H9 (cell line): ENCODE data around the gene LTF. TPM values are rescaled to one million over a fixed set of nuclear protein-coding genes. Genes with fewer than 3 reads are reported as not detected.

Experiments used
- DNase-seq: peaks from one replicate; pipeline ENCODE4 v3.0.0-alpha.2; 2017
- H2AFZ ChIP-seq: one replicate; pipeline ENCODE4 v1.6.1; 2013; ENCODE audit warnings: mild to moderate bottlenecking, low read length, control low read depth, moderate library complexity
- H2AK5ac ChIP-seq: 2 replicates; pipeline ENCODE4 v1.6.1; 2013; ENCODE audit warnings: low read length, control low read depth, mixed read lengths; ENCODE audit not compliant: insufficient read length
- H2BK120ac ChIP-seq: one replicate; pipeline ENCODE4 v1.6.1; 2013; ENCODE audit warnings: low read depth, mild to moderate bottlenecking, low read length, control low read depth, inconsistent platforms; ENCODE audit not compliant: poor library complexity, severe bottlenecking
- H2BK12ac ChIP-seq: 2 replicates; pipeline ENCODE4 v1.6.1; 2013; ENCODE audit warnings: low read length, control low read depth, mixed read lengths, low read depth; ENCODE audit not compliant: insufficient read length
- H2BK15ac ChIP-seq: 2 replicates; pipeline ENCODE4 v1.6.1; 2013; ENCODE audit warnings: low read depth, low read length, control low read depth
- H2BK20ac ChIP-seq: one replicate; pipeline ENCODE4 v1.6.1; 2013; ENCODE audit warnings: low read depth, mild to moderate bottlenecking, low read length, control low read depth, inconsistent platforms; ENCODE audit not compliant: poor library complexity, severe bottlenecking
- H2BK5ac ChIP-seq: 2 replicates; pipeline ENCODE4 v1.6.1; 2013; ENCODE audit warnings: low read length, control low read depth, mixed read lengths; ENCODE audit not compliant: insufficient read length
- H3K14ac ChIP-seq: 2 replicates; pipeline ENCODE4 v1.6.1; 2013; ENCODE audit warnings: low read length, control low read depth; ENCODE audit not compliant: insufficient read depth
- H3K18ac ChIP-seq: 2 replicates; pipeline ENCODE4 v1.6.1; 2013; ENCODE audit warnings: low read depth, mild to moderate bottlenecking, mixed read lengths, low read length, control low read depth; ENCODE audit not compliant: insufficient read length
- H3K23ac ChIP-seq: 2 replicates; pipeline ENCODE4 v1.6.1; 2013; ENCODE audit warnings: low read length, control low read depth, mixed read lengths, low read depth; ENCODE audit not compliant: insufficient read length
- H3K23me2 ChIP-seq: 2 replicates; pipeline ENCODE4 v1.6.1; 2013; ENCODE audit warnings: low read depth, mild to moderate bottlenecking, mixed read lengths, low read length, control low read depth; ENCODE audit not compliant: insufficient read length, poor library complexity, severe bottlenecking
- H3K27ac ChIP-seq: 2 replicates; pipeline ENCODE4 v1.5.1; 2013; ENCODE audit warnings: low read length, control low read depth, mixed read lengths, low read depth; ENCODE audit not compliant: insufficient read length
- H3K27me3 ChIP-seq: 2 replicates; pipeline ENCODE4 v1.6.1; 2013; ENCODE audit warnings: low read length, control low read depth, inconsistent platforms; ENCODE audit not compliant: insufficient read depth
- H3K4ac ChIP-seq: 2 replicates; pipeline ENCODE4 v1.6.1; 2013; ENCODE audit warnings: low read depth, mild to moderate bottlenecking, control low read depth, inconsistent platforms, low read length, moderate library complexity
- H3K4me1 ChIP-seq: 2 replicates; pipeline ENCODE4 v1.6.1; 2013; ENCODE audit warnings: low read length, control low read depth, inconsistent platforms; ENCODE audit not compliant: insufficient read depth
- H3K4me2 ChIP-seq: 2 replicates; pipeline ENCODE4 v1.6.1; 2013; ENCODE audit warnings: low read length, control low read depth, mixed read lengths; ENCODE audit not compliant: insufficient read length, insufficient read depth
- H3K56ac ChIP-seq: 2 replicates; pipeline ENCODE4 v1.6.1; 2013; ENCODE audit warnings: low read depth, mild to moderate bottlenecking, mixed read lengths, low read length, control low read depth; ENCODE audit not compliant: insufficient read length
- H3K79me1 ChIP-seq: 2 replicates; pipeline ENCODE4 v1.6.1; 2013; ENCODE audit warnings: low read depth, mild to moderate bottlenecking, moderate library complexity, low read length, control low read depth, inconsistent platforms; ENCODE audit not compliant: insufficient read depth, poor library complexity, severe bottlenecking
- H3K79me2 ChIP-seq: 2 replicates; pipeline ENCODE4 v1.6.1; 2013; ENCODE audit warnings: low read length, control low read depth, inconsistent platforms; ENCODE audit not compliant: insufficient read depth
- H3K9ac ChIP-seq: 2 replicates; pipeline ENCODE4 v1.6.1; 2013; ENCODE audit warnings: low read length, control low read depth, mixed read lengths; ENCODE audit not compliant: insufficient read length; ENCODE audit errors: extremely low read depth
- H3K9me3 ChIP-seq: one replicate; pipeline ENCODE4 v1.6.1; 2013; ENCODE audit warnings: low read depth, low read length, inconsistent platforms; ENCODE audit not compliant: control insufficient read depth
- H3T11ph ChIP-seq: one replicate; pipeline ENCODE4 v1.6.1; 2013; ENCODE audit warnings: mild to moderate bottlenecking, low read length, control low read depth, inconsistent platforms
- H4K20me1 ChIP-seq: one replicate; pipeline ENCODE4 v1.6.1; 2013; ENCODE audit not compliant: control insufficient read depth, insufficient read length, insufficient read depth
- H4K5ac ChIP-seq: 2 replicates; pipeline ENCODE4 v1.6.1; 2013; ENCODE audit warnings: low read depth, mild to moderate bottlenecking, mixed read lengths, low read length, control low read depth; ENCODE audit not compliant: insufficient read length
- H4K8ac ChIP-seq: replicated peaks from 2 replicates; pipeline ENCODE4 v1.6.1; 2013; ENCODE audit warnings: low read length, control low read depth, mixed read lengths, low read depth; ENCODE audit not compliant: insufficient read length
- H4K91ac ChIP-seq: 2 replicates; pipeline ENCODE4 v1.6.1; 2013; ENCODE audit warnings: low read depth, mild to moderate bottlenecking, moderate library complexity, mixed read lengths, low read length, control low read depth; ENCODE audit not compliant: insufficient read length
- H3K27ac Mint-ChIP-seq, 3 experiments: 2 replicates in 2 of 3; 3 replicates in 1 of 3; pipeline ENCODE4 v1.8.0; 2020 to 2021; ENCODE audit warnings: mixed read lengths in 3 of 3, mild to moderate bottlenecking in 1 of 3, moderate library complexity in 1 of 3
- H3K27me3 Mint-ChIP-seq: 2 replicates; pipeline ENCODE4 v1.8.0; 2021; ENCODE audit warnings: low read depth, mild to moderate bottlenecking, moderate library complexity, mixed read lengths
- H3K36me3 Mint-ChIP-seq, 3 experiments: 2 replicates in 2 of 3; 3 replicates in 1 of 3; pipeline ENCODE4 v1.8.0; 2020 to 2021; ENCODE audit warnings: low read depth in 3 of 3, mixed read lengths in 3 of 3; ENCODE audit not compliant: insufficient read depth in 1 of 3
- H3K4me1 Mint-ChIP-seq, 2 experiments: 2 replicates each; pipeline ENCODE4 v1.8.0; 2020; ENCODE audit warnings: mixed read lengths in 2 of 2
- H3K4me3 Mint-ChIP-seq, 2 experiments: 2 replicates in 1 of 2; 3 replicates in 1 of 2; pipeline ENCODE4 v1.8.0; 2020 to 2021; ENCODE audit warnings: mild to moderate bottlenecking in 2 of 2, mixed read lengths in 2 of 2, moderate library complexity in 1 of 2
- H3K9me3 Mint-ChIP-seq, 2 experiments: 2 replicates in 1 of 2; 3 replicates in 1 of 2; pipeline ENCODE4 v1.8.0; 2020; ENCODE audit warnings: mild to moderate bottlenecking in 2 of 2, mixed read lengths in 2 of 2, moderate library complexity in 1 of 2
- WGBS: extraction: QIAGEN DNeasy Blood & Tissue Kit; methylation state at CpG from one replicate; pipeline ENCODE4 v1.1.7; 2013; ENCODE audit warnings: missing lambda C conversion rate, low lambda C conversion rate, mixed read lengths; ENCODE audit not compliant: insufficient read length; ENCODE audit errors: extremely low coverage; 5-methylcytosine and 5-hydroxymethylcytosine counted together
- total RNA-seq: library from RNA; stranded (reverse); gene quantifications from 2 replicates; pipeline ENCODE4 v1.2.1, GENCODE V29; 2021
- TF ChIP-seq, protein P1 (sequence below): fragments of 200-600 bp; sonication (generic); conservative IDR thresholded peaks from 3 replicates; pipeline ENCODE4 v1.8.0; 2021; ENCODE audit warnings: antibody characterized with exemption, mild to moderate bottlenecking

Gene LTF
- total RNA-seq, 1 experiment from 2014 or later = not detected

GRCh38 chr3:46478341-46478740, 13.6 kb upstream of the LTF start:
- H4K91ac ChIP-seq = no peak overlapping the region
- H2AK5ac ChIP-seq = no peak overlapping the region
- no peaks in the 10 kb centered on the region for H3K79me2 ChIP-seq
- no peaks in the 10 kb centered on the region for H3K27me3 ChIP-seq
- H3K4me1 ChIP-seq = no peaks in the 10 kb centered on the region
- Mint-ChIP-seq H3K36me3 (peaks cover 4 to 14% (median 6%) of the 10 kb centered on the region in 3 experiments; a peak in 6 of 7 replicates), H3K9me3 (peaks cover 10 to 12% of the 10 kb centered on the region in 2 experiments), H3K4me1 (no peaks in the 10 kb centered on the region), H3K27ac (no peak overlapping the region), H3K27me3 (peaks cover 9% of the 10 kb centered on the region), H3K4me3 (no peak overlapping the region)
- DNase-seq = no peak
- H3K18ac ChIP-seq = no peak overlapping the region
- no peak overlapping the region for H3K14ac ChIP-seq
- H4K8ac ChIP-seq = no peak overlapping the region
- no peak overlapping the region for H3K4ac ChIP-seq
- H3K9ac ChIP-seq = no peak overlapping the region
- H2BK120ac ChIP-seq = no peak overlapping the region
- no peak overlapping the region for H3K27ac ChIP-seq
- no peak overlapping the region for H3T11ph ChIP-seq
- H4K5ac ChIP-seq = no peak overlapping the region
- H3K23ac ChIP-seq = no peak overlapping the region
- no peak overlapping the region for H2BK12ac ChIP-seq
- no peak overlapping the region for H3K4me2 ChIP-seq
- TF ChIP-seq, protein P1, sequence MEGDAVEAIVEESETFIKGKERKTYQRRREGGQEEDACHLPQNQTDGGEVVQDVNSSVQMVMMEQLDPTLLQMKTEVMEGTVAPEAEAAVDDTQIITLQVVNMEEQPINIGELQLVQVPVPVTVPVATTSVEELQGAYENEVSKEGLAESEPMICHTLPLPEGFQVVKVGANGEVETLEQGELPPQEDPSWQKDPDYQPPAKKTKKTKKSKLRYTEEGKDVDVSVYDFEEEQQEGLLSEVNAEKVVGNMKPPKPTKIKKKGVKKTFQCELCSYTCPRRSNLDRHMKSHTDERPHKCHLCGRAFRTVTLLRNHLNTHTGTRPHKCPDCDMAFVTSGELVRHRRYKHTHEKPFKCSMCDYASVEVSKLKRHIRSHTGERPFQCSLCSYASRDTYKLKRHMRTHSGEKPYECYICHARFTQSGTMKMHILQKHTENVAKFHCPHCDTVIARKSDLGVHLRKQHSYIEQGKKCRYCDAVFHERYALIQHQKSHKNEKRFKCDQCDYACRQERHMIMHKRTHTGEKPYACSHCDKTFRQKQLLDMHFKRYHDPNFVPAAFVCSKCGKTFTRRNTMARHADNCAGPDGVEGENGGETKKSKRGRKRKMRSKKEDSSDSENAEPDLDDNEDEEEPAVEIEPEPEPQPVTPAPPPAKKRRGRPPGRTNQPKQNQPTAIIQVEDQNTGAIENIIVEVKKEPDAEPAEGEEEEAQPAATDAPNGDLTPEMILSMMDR = no peak
- H3K9me3 ChIP-seq = no peaks in the 10 kb centered on the region
- no peaks in the 10 kb centered on the region for H4K20me1 ChIP-seq
- no peak overlapping the region for H2BK20ac ChIP-seq
- H2BK15ac ChIP-seq = no peak overlapping the region
- H2BK5ac ChIP-seq = no peak overlapping the region
- no peak overlapping the region for H3K56ac ChIP-seq
- no peaks in the 10 kb centered on the region for H3K23me2 ChIP-seq
- H3K79me1 ChIP-seq = no peaks in the 10 kb centered on the region
- no CpG with 5 or more reads among the region's 5 CpGs for WGBS
- H2AFZ ChIP-seq = no peak overlapping the region
